Glomerular visceral epithelial cell (primary cell): ENCODE results near the gene CIAO3.
"Not testable (repeated sequence)": the region's sequence is repeated elsewhere in the genome, so short reads cannot be mapped to it uniquely, and the experiment has no call there.

ENCODE experiments used
- DNase-seq: peaks from one replicate; pipeline ENCODE4 v3.0.0-alpha.2; 2016; ENCODE audit errors: extremely low spot score

The CIAO3 gene

DNA sequence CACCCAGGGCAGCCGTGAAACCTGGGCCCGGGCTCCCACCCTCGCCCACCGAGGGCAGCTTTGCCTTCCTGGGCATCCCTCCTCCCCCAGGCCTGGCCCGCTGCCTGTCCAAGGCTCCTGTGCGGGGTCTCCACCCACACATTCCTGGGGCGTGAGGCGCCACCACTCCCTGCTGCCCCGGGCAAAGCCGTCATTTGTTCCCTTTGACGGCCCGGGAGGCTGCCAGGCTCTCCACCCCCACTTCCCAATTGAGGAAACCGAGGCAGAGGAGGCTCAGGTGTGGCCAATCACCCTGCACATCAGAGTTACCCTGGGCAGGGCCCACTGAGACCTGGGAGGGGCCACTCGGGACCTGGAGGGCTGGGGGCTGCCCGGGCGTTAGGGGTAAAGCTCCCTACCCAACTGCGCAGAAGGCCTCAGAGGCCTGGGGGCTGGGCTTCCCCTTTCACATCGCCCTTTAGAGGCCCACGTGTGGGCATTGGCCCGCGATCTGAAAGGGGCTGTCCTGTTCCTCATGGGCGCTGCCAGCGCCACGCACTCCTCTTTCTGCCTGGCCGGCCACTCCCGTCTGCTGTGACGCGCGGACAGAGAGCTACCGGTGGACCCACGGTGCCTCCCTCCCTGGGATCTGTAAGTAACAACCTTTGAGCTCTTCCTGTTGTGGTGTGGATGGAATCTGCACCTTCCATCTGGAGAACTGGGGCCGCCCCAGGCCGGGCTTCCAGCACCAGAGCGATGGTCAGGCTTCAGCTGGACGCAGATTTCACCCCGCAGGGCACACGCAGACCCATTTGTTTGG lies 19.9 kb upstream of the CIAO3 start, which contains the start of gene MSLN:
MSLN (plus strand) TSS at position 190 of the 799 bp plus-strand sequence. CDS start 1,947 bp downstream, outside the sequence.
- DNase-seq: no peak

DNA sequence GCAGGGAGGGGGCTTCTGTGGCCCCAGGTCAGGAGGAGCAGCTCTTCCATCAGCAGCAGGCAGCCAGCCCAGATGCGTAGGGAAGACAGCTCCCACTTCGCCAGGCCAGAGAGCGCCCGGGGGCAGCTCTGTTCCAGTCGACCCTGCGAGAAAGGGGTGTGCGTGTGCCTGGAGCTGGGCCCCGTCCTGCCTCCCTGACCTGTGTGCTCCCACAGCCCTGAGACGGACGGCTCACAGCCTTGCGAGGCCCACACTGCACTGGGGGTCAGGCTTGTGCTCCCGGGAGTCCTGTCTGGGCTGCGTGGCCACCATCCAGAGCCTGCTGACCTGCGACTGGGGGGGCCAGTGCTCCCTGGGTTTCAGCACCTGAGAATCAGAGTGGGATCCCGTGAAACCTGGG lies 19.3 kb upstream of the CIAO3 start:
- no peak for DNase-seq

DNA sequence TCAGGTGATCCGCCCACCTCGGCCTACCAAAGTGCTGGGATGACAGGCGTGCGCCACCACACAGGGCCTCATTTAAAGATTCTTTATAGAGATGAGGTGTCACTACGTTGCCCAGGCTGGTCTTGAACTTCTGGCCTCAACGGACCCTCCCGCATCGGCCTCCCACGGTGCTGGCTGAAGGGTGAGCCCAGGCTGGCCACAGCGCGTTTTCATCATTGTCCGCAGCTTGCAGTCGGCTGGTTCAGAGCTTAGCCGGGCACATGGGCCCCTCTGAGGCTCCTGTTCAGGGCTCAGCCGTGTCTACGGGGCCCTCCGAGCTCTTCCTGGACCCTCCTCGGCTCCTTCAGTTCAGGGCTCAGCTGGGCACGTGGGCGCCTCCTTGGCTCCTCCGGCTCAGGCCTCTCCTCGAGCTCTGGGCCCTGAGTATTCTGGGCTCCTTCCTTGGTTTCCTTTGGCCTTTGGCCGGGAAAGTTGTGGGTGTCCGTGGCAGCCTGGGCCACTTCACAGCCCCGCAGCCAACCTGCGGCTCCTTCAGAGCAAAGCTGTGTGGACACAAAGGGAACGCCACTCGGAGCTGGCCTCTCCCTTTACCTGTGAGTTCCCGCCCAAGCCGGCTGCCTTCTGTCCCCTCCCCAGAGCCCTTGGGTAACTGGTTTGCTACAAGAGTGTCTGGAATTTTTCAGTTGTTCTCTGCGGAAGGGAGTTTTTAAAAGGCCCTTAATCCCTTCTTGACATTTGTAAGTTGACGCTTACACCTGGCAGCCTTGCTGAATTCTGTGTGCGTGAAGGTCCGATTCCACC lies 18.5 kb upstream of the CIAO3 start:
- no peak for DNase-seq

DNA sequence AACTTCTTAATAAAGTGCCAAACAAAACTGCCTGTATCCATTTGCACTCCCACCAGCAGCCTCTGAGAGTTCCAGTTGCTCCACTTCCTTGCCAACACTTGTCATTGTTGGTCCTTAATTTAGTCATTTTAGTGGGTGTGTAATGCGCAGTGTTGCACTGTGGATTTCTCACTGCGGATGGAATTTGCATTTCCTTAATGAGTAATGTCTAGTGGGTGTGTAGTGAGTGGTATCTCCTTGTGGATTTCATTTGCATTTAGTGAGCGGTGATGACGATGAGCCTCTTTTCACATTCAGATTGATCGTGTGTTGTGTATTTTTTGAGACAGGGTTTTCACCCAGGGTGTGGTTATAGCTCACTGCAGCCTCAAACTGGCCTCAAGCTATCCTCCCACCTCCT lies 15.6 kb upstream of the CIAO3 start:
- no peak for DNase-seq

DNA sequence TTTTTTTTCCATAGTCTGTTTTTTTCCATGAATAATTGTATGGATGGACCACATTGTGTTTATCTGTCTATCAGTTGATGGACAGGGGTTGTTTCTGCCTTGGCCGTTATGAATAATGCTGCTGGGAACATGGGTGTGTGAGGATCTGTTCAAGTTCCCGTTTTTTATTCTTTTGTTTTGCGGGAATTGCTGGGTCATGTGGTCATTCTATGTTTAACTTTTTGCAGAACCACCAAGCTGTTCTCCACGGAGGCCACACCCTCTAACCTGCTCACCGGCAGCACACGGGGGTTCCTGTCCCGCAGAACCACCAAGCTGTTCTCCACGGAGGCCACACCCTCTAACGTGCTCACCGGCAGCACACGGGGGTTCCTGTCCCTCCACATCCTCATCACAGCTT lies 13.9 kb upstream of the CIAO3 start:
- DNase-seq: no peak

DNA sequence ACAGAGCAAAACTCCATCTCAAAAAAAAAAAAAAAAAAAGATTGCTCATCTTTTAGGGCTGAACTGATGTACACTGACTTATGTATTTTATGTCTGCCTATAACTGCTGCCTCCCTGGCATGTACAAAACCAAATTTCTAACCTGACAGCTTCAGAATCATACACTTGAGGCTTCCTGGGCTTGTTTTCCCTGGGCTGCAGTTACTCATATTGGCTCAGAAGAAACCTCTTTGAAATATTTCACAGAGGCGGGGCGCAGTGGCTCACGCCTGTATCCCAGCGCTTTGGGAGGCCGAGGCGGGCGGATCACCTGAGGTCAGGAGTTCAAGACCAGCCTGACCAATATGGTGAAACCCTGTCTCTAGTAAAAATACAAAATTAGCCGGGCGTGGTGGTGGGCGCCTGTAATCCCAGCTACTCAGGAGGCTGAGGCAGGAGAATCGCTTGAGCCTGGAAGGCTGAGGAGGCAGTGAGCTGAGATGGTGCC lies 13.4 kb upstream of the CIAO3 start:
- DNase-seq: not testable (repeated sequence)

DNA sequence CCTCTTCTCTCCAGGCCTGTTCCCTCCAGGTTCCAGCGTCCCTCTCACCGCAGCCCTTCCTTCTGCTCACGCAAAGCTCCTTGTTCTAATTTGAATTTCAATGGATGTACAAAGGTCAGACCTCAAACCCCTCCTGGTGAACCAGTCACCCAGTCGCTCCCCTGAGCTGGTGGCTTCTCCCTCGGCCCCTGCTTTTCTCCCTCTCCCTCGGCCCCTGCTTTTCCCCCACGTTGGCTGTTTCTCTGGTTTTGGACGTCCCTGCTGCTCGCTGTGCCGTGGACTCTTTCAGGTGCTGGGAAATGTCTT lies 11.2 kb upstream of the CIAO3 start:
- no peak for DNase-seq

DNA sequence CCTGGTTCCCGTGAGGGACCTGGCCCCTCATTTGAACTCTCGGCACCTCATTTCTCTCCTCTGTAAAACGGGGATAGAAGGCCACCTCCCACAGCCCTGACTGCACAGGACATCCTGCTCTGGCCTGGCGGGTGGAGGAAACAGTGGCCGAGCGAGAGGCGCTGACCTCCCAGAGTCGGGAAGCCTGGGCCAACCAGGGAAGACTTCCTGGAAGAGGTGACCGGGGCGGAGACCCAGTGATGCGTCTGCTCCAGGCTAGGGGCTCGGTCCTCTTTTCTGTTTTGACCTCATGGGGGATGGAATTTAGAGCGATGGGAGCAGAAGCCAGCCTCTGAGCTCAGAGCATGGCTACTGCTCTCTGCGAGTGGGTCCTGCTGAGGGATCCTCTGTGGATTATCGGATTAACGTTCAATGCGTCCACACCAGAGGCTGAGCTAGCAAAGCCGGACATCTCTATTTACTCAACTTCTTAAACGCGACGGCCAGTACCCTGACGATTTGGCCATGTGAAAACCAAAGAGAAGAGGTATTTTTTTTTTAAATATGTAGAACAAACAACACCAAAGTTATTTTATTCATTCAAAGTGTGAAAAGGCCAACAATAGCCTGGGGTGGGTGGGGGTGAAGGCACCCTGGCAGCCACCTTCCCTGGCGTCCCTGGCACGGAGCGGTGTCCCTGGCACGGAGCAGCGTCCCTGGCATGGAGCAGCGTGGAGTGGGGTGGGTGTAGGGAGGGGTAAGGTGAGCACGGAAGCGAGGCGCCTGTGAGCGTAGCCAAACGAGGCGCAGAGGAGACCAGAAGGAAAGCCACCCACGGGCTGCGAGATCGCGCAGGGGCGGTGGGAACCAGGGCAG lies 10.6 kb upstream of the CIAO3 start:
- DNase-seq: no peak

DNA sequence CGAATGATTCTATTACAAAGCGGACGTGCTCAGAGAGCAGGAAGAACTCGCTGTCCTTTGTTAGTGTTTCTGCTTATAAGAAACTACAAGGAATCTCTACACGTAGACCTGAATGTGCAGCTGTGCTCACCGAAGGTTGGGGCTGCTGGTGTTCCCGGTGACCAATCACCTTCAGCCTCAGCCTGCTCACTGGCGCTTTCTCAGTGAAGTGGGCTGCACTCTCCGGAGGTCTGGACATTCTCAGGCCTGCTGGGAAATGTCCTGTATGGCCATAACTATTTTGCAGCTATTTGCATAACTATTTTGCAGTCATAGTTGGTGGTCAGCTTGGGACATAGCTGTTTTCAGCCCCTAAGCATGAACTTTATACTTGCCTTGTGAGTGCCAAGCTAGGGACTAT lies 9.7 kb upstream of the CIAO3 start:
- no peak for DNase-seq

DNA sequence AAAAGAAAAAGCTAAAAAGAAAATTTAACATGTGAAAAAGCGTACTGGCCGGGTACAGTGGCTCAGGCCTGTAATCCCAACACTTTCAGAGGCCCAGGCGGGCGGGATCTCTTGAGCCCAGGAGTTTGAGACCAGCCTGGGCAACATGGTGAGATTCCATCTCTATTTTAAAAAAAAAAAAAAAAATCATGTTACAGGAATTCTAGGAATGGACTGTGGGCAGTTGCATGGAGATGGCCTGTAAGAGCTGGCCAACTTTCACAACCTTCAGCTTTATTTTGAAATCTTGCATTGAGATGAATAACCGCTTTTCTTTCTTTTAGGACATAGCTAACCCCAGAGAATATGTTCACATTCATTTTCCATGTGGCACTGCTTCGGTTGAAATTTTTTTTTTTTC lies 8.2 kb upstream of the CIAO3 start:
- no peak for DNase-seq

DNA sequence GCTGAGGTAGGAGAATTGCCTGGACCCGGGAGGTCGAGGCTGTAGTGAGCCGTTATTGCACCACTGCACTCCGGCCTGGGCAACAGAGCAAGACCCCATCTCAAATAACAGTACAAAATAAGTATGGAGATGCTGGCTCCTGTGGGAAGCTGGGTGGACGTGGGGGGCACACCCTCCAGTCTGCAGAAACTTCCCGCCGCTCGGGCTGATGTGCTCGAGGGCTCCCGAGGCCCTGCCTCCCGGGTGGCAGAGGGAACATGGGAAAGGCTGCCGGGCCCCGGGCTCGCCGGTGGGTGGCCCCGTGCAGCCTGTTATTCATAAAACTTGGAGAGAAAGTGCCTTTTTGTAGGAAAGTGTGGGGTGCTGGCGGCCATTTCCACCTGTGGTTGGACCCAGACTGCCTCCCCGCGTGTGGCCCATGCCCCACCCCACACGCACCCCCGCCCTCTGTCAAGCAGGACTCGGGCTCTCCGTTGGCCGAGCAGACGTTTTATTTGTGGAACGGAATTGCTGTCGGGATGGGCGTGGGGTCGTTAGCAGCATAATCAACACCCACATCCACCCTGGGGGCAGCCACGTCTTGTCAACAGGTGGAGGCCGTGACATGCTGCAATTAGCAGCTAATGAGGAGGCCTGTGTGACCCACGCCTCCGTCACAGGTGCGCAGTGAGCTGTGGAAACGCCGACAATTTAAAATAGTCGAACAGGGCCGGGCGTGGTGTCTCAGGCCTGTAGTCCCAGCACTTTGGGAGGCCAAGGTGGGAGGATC lies 7.4 kb upstream of the CIAO3 start:
- no peak for DNase-seq

DNA sequence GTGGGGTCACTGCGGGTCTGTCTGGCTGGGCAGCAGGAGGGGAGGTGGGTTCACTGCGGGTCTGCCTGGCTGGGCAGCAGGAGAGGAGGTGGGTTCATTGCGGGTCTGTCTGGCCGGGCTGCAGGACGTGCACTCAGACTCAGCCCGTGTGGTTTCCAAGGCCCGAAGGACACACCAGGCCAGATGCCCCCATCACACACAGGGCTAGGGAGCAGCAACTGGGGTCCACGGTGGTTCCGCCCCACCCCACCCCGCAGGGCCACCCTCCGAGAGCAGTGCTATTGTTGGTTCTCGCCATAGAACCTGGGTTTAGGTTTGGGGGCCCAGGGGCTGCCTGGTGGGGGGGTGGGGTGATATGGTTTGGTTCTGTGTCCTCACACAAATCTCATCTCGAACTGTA lies 5.8 kb upstream of the CIAO3 start:
- DNase-seq: no peak

DNA sequence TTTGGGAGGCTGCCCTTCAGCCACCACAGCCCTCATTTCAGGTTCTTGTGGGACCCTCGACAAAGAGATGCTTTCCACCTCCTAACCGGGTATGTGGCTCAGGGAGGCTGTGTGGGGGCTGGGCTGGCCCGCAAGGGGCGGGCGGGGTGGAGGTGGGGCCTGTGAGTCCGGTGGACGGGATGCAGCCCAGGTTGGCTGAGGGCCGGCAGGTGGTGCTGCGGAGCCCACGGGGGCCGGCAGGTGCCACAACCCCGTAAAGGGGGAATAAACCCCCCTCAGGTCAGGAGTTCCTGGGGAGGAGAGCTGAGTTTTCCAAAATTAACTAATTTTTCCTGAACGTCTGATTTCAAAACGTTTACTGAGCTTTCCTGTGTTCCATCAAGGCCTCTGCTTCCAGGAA lies 4.9 kb upstream of the CIAO3 start:
- no peak for DNase-seq

DNA sequence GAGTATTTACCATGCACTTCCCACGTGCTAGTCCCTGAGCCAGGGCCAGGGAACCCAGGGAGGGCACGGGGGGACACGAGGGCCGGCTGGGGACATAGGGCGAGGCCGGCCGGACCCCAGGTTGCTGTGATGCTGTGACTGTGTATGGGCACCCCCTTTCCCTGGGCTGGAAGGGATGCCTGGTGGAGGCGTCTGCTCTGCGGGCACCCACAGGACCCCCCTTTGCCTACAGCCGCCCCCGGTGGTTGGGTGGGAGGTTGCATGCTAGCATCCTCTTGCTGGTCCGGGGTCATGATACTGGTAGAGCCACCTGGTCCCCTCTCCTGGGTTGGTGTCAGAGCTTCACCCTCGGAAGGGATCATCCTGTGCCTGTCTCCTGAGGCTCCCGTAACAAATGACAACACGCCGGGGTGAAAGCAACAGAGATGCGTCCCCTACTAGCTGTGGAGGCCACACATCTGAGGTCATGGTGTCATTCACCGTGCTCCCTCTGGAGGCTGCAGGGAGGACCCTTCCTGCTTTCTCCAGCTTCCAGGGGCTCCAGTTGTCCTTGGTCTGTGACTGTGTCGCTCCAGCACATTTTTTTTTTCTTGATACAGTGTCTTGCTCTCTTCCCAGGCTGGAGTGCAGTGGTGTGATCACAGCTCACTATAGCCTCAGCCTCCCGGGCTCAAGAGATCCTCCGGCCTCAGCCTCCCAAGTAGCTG lies 3.1 kb upstream of the CIAO3 start:
- DNase-seq: no peak

DNA sequence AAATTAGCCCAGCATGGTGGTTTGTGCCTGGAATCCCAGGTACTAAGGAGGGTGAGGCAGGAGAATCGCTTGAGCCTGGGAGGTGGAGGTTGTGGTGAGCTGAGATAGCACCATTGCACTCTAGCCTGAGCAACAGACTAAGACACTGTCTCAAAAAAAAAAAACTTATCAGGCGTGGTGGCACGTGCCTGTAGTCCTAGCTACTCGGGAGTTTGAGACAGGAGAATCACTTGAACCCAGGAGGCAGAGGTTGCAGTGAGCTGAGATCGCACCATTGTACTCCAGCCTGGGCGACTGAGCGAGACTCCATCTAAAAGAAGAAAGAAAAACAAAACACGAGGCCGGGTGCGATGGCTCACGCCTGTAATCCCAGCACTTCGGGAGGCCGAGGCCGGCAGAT lies 2.1 kb upstream of the CIAO3 start:
- DNase-seq: not testable (repeated sequence)

DNA sequence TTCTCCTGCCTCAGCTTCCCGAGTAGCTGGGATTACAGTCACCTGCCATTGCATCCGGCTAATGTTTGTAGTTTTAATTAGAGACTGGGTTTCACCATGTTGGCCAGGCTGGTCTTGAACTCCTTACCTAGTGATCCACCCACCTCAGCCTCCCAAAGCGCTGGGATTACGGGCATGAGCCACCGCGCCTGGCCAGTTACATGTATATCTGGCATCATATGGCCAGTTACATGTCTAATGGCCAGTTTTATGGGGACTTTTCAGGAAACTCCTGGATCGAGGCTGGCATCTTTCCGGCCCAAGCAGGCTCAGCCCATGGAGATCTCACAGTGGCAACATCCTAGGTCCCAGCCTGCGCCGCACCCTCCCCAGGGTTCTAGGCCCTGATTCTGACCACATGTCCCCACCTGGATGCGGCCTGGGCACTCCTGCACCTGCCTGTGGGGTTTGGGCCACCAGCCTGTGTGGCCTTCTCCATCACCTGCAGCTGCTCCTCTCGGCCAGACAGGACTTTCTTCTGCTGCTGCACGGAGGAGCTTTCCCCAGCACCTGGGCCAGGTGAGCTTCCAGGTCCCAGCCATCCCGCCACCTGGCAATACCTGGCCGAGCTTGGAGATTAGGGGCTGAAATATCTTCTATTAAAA lies 1.3 kb upstream of the CIAO3 start:
- no peak for DNase-seq

DNA sequence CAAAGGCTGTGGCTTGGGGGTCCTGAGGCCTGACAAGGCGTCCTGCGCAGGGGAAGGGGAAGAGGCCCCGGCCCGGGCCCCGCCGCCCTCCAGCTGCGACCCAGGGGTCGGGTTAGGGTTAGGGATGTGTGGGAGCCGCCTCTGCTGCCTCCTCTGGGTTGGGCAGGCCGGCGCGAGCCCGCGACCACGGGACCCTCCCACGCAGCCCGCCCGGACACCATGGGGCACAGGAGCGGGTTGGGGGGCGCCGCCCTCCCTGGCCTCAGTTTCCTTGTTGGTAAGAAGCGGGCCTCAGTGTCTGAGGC lies 386 bp downstream of the CIAO3 start:
- no peak for DNase-seq

DNA sequence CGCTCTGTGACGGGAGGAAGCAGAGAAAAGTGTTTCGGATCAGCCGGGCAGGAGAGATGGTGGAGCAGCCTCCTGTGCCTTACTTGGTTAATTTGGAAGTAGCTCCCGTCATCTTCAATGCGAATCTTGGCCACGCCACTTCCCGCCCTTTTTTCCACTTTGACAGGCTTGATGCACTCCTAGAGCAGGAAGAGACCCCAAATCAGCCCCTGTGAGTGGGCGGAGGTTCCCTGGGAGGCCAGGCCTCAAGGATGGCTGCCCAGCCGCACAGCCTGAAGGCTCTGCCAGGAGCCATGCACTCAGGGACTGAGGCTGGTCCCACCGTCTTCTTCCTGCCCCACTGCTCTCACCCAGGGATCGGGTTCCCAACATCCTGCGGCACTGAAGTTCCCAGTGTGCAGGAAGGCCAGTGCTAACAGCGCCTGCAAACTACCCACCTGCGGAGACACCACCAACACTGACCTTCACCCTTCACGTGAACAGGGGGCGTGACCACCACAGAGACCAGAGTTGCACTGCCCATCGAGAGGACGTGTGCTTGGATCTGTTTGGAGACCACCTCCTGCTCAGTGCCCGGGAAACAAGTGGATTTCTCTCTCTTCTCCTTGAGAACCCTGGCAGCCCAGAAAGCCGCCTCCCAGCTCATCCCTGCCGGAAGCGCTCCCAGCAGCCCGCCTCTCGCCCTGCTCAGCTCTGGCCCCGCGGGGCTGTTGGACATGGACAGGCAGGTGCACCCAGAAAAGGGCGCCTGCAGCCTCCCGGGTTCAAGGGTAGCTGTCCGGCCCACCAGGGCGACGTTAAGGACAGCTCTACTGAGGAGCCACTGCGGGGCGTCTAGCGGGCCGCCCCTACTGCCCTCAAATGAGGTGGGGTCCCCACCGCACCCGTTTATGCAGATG lies 988 bp downstream of the CIAO3 start:
- DNase-seq: no peak

DNA sequence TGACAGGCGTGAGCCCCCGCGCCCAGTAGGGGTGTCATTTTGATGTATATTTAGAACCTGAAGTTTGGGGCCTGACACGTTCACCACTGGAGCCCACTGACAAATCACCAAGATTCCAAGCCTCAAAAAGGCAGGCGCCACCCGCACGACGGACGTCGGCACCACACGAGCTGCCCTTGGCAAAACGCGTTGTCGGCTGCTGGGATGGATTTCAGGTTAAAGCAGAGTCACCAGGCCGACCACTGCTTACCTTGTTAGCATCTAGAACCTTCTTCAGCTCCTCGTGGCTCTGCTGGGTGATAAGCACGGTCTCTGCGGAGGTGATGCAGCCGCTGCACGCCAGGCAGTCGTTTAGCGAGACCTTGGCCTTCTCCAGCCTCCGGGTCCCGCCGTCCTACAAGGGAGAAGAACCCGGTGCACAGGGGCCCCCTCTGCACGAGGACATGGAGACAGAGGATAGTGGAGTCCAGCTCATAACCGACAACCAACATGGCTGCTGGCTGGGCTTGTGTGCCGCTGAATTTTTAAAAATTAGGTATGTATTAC lies 3.8 kb downstream of the CIAO3 start:
- DNase-seq: no peak
